ENCODE data around the gene PPCDC.

DNA sequence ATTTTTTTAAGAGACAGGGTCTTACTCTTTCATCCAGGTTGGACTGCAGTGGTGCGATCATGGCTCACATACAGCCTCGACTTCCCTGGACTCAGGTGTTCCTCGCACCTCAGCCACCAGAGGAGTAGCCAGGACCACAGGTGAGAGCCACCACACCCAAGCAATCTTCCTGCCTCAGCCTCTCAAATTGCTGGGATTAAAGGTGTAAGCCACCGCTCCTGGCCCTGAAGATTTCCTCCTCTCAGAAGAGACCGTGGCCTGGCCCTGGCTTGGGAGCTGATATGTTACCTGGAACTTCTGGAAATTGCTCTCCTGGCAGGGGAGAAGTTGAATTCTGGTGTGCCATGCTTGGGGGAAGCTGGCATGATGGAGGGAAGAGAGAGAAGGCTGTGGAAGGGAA lies 36.2 kb downstream of the PPCDC start:
- no peak for TF ChIP-seq YY1 (IDR thresholded peaks at IDR 0.05; ENCODE audit: insufficient read depth, insufficient read length)
- TF ChIP-seq ZNF274 (IDR thresholded peaks at IDR 0.05; ENCODE audit: low read depth, low read length): no peak
- TF ChIP-seq SUZ12 (IDR thresholded peaks at IDR 0.05; ENCODE audit: extremely low read depth, insufficient read depth, insufficient read length): no peak
